Measurements from ENCODE around the gene TANC1.
"Not testable (repeated sequence)": the region's sequence is repeated elsewhere in the genome, so short reads cannot be mapped to it uniquely, and the experiment has no call there.

TANC1 gene

DNA sequence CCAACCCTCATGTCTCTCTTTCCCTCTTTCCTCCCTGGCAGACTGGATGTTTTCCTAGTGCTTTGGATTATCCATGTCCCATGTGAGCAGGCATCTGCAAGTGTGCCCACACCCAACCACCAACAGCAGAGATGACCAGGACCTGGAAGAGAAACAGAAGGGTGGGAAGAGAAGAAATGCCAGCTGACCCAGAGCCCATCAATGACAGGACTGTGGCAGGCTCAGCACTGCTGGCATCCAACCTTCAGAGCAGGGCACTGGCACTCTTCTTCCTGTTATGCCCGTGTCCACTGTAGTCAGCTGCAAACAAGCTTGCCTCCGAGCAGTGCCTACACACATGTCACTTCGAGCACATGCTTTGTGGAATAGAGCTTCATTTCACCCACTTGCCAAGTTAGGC lies 121.1 kb downstream of the TANC1 start:
- DNase-seq (ENCODE audit: low read depth in 2 of 2): no peak

DNA sequence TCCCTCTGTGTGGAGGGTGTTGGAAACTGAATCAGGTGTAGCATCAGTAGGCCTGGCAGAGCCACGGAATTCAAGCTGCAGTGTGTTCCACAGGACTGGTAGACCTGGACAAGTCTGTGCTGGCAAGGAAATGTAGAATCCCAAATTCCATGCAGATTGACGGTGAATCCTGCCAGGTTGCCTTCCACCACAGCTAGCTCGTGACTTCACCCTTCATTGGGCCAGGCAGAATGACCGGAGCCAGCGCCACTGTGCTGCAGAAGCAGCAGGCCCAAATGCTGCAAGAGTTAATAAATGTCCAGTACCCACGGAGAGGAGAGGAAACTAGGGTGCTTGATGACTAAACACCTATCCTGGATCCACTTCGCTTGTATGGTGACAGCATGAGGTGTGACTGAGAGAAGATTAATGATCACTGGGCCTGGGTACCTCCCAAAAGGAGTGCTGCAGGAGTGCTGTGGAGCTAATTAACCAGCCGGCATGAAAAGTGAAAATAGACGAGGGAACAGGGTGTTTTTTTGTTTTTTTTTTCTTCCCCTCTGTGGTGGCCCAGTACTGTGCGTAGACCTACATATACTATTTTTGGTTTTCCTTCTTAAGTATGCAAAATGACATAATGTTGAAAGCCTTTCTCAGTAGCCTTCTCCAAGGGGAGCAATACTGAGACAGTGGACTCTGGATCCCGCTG lies 122.2 kb downstream of the TANC1 start:
- no peak for DNase-seq (ENCODE audit: low read depth in 2 of 2)

- no peak for DNase-seq (ENCODE audit: low read depth in 2 of 2)
These were observed 122.9 kb downstream of the TANC1 start for GRCh38 chr2:159091381-159091780.

DNA sequence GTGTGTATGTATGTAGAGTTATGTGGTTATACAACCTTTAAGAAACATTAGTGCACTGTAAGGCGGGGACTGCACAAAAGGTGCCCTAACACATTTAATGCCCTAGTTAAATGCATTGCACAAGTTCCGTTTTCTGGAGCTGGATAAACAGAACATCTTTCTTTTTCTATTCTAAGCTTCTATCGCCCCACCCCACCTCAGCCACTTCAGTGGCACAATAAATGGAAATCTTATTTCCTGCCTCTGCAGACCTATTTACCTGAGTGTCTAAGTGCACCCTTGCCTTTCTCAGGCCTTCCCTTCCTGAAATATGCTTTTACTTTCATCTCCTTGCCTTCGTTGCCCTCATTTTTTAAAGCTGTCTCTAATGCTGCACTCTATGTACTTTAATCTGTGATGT lies 123.5 kb downstream of the TANC1 start:
- no peak for DNase-seq (ENCODE audit: low read depth in 2 of 2)

GRCh38 chr2:159093497-159093896 lies 125.1 kb downstream of the TANC1 start:
- no peak for DNase-seq (ENCODE audit: low read depth in 2 of 2)

DNA sequence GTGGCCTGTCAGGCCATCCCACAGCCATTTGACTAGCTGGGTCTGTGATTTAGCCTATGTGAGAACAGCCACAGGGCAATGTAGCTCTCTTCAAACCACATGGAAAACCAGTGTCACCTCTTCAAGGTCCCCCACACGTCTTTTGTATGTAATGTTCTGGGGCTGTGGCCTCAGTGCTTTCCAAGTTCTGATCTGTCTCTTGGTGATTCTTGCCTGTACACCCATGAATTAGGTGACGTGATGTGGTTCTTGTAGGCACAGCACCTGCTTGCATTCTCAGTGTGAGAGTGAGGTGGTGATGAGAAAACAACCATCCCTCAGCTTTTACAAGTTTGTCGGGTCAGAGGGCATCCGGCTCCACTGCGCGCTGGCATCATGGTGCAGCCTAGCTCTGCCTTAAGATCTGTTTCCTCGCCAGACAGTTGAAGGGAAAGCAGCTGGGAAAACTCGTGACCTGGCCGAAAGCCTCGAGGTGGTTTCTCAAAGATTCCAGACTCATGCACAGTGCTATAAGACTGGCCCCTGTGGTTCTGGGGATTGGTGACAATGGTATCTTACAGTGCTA lies 125.8 kb downstream of the TANC1 start:
- DNase-seq (ENCODE audit: low read depth in 2 of 2): no peak

DNA sequence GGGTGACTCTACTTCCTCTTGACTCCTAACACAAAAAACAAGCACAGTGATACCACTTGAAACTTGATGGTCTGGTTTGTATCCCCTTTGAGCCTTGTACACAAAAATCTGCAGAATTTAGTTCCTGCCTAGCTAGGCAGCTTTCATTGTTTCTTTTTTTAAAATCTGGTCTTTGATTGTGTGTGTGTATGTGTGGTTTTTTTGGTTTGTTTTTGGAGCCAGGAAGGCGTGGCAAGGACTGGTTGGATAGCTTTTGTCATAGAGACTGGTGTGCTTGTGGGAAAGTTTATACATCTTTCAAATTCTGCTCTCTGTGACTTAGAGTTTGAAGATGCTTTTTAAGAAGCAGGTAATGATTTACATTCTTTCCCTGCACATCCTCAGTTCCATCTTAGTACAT lies 127.4 kb downstream of the TANC1 start:
- no peak for DNase-seq (ENCODE audit: low read depth in 2 of 2)

DNA sequence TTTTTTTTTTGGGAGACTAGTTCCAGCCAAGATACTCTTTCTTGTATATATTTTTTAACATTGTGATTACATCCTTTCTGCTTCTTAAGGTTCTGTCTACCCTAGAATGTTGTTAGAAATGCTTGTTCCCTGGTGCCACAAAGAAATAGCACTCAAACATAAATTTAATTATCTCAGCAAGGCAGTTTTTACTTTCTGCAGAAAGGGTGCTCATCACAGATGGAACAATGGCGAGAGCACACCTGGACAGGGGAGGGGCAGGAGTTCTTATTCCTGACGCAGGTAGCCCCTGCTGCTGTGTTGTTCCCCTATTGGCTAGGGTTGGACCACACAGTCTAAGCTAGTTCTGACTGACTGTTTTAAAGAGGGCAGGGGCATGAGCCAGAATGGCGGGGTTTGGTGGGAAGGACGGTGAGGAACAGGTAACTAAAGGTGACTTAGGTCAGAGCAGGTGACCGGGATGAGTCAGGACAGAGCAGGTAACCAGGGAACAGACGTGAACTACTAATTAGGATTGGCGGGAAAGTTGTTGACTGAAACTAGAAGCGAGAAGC lies 127.9 kb downstream of the TANC1 start:
- not testable (repeated sequence) for DNase-seq (ENCODE audit: low read depth in 2 of 2)

DNA sequence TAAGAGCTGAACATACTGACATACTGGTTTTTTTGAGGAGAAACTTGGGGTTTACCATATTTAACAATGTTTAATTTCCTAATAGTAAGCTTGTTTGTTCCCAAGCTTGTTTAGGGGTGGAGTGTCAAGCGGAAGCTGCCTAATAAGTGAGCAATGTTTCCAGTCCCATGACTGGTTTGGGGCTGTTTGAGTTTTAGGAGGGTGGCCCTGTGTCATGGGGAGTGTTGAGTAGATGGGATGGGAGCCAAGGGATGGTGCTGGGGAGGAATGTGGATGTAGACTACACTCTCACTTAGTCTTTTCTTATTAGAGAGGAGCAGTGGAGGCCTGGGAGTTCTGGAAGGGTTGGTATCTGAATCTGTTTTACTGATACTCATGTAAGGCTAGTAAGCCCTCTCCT lies 128.5 kb downstream of the TANC1 start:
- no peak for DNase-seq (ENCODE audit: low read depth in 2 of 2)

DNA sequence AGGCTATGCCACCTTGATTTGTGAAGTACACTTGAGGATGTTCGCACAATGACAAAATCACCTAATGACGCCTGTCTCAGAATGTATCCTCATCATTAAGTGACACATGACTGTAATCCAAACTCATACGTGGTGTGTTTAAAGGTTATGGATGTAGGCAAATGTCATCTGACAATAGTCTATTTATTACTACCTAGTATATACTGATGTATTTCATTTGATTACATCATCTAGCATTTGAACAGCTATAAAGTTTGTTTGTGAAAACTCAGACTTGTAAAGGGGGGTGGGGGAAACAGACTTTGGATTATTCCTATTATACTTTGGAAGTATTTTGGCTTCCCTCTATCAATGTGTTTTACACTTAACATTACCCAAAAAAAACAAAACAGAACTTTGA lies 129.9 kb downstream of the TANC1 start:
- DNase-seq (ENCODE audit: low read depth in 2 of 2): no peak

DNA sequence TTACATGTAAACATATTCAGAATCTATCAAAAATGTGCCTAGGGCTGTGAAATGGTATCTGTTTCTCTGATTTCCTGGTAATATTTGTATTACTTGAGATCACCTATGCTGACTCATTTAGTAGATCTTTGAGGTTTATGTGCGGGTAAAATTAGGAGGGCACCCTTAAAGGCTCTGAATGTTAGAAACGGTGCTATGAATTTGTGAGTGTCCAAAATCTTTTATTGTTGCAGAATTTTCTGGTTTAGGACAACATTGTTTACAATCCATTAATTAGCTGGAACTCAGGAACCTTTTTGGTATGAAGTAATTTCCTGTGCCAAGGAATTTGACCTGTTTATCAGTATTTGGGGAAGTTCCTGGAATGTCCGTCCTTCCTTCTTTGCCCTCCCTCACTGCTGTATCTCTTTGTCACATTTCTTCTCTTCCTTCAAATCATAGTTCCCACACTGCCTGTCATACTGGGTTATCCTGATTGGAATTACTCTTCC lies 130.5 kb downstream of the TANC1 start:
- no peak for DNase-seq (ENCODE audit: low read depth in 2 of 2)

DNA sequence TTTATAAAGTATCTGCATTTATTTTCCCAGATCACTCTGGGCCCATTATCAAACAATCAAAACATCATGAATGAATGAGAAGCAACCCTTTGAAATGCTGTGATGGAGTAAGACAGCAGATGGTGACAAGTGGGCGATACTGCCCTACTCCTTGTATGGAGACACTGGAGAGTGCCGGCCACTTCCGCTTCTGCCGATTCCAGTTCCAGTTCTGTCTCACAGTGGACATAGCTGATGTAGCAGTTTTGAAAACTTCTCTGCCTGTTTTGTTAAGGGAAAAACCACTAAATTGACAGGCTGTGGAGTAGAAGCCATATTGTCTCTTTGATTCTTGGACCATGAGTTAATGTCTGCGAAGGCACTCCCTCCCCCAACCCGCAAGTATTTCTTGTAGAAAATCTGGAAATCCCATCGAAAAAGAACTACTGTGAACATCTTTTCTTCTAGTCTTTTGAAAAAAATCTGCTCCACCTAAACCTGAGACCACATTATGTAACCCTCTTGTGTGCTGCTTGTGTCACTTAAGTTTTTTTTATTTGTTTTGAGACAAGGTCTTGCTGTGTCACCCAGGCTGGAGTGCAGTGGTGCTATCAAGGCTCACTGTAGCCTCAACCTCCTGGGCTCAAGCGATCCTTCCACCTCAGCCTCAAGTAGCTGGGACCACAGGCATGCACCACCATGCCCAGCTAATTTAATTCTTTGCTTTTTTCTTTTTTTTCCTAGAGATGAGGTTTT lies 133.5 kb downstream of the TANC1 start:
- no peak for DNase-seq (ENCODE audit: low read depth in 2 of 2)

DNA sequence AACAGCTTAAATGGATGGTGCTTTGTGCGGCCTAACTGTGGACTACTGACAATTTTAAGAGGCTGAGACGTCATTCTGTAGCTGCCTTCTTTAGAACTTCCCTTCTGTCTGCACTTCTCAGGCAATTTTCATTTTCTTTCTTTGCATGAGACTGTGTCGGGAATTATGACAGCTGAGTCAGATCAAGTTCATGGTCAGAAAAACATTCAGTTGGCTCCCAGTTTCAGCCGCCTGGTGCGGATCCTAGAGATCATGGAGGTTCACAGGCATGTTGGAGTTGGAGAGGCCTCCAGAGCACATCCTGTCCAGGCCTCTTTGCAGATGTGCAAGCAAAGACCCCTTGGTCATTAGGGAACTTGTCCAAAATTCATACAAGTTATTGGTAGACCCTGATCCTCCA lies 135.0 kb downstream of the TANC1 start:
- DNase-seq (ENCODE audit: low read depth in 2 of 2): no peak

GRCh38 chr2:159106109-159106508 lies 137.7 kb downstream of the TANC1 start:
- no peak for DNase-seq (ENCODE audit: low read depth in 2 of 2)

- DNase-seq (ENCODE audit: low read depth in 2 of 2): no peak
These were observed 139.9 kb downstream of the TANC1 start for GRCh38 chr2:159108181-159108893.

DNA sequence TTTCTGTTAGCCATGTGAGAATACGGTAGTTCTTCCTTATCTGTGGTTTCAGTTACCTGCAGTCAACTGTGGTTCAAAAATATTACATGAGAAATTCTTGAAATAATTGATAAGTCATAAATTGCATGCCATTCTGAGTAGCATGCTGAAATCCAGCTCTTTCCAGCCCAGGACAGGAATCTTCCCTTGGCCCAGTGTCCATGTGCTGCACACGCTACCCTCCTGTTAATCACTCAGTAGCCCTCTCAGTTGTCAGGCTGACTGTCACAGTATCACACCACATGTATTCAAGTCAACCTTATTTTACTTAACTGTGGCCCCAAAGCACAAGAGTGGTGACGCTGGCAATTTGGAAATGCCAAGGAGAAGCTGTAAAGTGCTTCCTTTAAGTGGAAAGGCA lies 141.1 kb downstream of the TANC1 start:
- DNase-seq (ENCODE audit: low read depth in 2 of 2): no peak

GRCh38 chr2:159110784-159111183 lies 142.3 kb downstream of the TANC1 start:
- no peak for DNase-seq (ENCODE audit: low read depth in 2 of 2)

GRCh38 chr2:159111346-159111927 lies 143.0 kb downstream of the TANC1 start:
- DNase-seq (ENCODE audit: low read depth in 2 of 2): no peak

DNA sequence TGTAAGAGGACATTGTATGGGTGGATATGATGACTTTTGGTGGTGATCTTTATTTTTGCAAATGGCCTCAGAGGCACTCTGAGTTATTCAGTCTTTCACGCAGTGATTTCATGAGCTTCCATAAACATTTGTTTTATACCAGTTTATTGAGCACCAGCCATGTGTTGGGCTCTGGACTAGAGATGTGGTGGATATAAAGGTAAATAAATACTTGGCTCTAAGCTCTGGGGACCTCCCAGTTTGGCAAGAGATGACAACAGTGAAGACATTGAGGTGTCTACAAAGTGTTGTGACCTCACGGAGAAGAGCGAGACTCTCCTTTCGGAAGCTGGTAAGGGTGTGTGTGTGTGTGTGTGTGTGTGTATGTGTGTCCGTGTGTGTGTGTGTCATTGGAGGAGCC lies 146.4 kb downstream of the TANC1 start:
- DNase-seq (ENCODE audit: low read depth in 2 of 2): no peak

- DNase-seq (ENCODE audit: low read depth in 2 of 2): no peak
These were observed 148.5 kb downstream of the TANC1 start for GRCh38 chr2:159116922-159117321.

DNA sequence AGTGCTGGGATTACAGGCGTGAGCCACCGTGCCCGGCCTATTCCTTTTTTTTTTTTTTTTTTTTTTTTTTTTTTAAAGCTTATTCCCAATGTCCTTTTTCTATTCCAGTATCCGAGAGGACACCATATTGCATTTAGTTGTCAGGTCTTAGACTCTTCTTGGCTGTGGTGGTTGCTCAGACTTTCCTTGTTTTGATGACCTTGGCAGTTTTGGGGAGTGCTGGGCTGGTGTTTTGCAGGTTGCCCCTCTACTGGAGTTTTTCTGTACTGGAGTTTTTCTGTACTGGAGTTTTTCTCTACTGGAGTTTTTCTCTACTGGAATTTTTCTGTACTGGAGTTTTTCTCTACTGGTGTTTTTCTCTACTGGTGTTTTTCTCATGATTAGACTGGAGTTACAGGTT lies 149.2 kb downstream of the TANC1 start:
- no peak for DNase-seq (ENCODE audit: low read depth in 2 of 2)
